Fibroblast of skin of right quadriceps (primary cell): Measurements from ENCODE around the gene RAB3D.
"Not testable (repeated sequence)": the region's sequence is repeated elsewhere in the genome, so short reads cannot be mapped to it uniquely, and the experiment has no call there.

ENCODE experiments used
- DNase-seq: peaks from one replicate; pipeline ENCODE4 v3.0.0-alpha.2; 2013

RAB3D gene

GRCh38 chr19:11339254-11340098 is at the start of gene RAB3D:
TSS of gene RAB3D (minus strand) at chr19:11339657. CDS start at chr19:11337399, 2,258 bp downstream.
- peak; percentile 81 for DNase-seq

DNA sequence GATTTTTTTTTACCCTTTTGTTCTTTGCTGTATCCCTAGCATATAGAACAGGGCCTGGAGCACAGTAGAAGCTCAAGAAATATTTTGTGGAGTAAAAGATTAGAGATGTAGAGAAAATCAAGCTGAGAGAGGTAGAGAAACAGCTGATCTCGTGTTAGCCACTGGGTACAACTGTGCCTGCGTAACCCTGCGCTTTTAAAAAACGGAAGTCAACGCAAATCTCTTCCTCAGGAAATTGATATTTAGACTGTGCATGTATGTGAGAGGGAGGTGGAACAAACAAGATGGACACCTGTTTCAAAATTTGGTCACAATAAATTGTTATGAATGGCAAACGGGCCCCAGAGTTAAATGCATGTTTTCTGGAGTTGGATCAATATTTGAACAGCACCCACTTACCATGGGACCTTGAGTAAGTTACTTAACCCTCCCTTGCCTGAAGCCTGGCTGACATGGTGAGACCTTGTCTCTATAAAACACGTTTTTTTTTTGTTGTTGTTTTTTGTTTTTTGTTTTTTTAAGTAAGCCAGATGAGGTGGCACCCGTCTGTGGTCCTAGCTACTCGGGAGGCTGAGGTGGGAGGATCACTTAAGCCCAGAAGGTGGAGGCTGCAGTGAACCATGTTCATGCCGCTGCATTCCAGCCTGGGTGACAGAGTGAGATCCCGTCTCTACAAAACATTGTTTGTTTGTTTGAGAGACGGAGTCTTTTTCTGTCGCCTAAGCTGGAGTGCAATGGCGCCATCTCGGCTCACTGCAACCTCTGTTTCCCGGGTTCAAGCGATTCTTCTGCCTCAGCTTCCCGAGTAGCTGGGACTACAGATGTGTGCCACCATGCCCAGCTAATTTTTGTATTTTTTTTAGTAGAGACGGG is 47.9 kb upstream of the RAB3D start:
- DNase-seq: no peak

DNA sequence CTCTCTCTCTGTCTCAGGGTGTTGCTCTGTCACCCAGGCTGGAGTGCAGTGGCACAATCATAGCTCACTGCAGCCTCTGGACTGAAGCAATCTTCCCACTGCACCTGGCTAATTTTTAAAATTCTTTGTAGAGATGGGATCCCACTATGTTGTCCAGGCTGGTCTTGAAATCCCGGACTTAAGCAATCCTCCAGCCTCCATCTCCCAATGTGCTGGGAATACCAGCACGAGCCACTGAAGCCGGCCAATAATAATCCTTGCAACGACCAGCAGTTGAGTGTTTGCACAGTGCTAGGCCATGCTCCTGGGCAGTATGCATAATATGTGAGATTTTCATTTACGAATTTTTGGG is 45.3 kb upstream of the RAB3D start:
- no peak for DNase-seq

GRCh38 chr19:11383706-11384048 is 44.2 kb upstream of the RAB3D start:
- no peak for DNase-seq

DNA sequence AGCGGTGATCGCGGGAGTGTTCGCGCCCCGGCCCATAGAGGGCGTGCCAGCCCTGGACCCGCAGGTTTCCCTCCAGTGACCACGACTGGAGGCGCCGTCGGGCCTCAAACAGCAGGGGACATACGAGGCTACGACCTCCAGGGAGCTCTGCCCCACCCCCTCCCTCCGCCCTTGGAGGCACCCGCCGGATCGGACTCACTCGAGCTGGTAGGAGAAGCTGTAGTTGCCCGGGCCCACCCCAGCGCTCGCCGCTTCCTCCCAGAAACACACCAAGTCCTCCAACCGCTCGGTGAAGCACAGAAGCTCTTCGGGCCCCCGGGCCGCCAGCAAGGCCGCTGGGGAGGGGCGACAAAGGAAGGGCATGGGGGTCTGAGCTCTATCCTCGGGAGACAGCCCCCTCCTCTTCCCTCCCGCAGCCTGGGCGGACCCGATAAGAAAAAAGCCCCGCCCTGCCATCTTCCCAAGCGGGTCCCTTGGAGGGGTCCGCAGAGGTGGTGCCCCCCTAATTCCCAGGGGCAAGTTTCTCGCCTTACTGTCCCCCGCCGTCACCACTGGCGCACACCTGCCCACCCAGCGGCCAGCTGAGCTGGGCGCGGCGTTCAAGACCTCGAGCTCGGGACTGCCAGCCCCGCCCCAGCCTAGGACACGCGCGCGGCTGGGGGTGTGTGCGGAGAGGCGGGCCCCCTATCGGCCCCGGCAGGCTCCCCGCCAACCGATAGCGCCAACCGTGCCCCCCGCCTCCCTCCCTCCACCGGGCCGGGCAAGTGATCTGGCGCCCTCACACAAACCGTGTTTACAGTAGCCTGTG is 43.6 kb upstream of the RAB3D start:
- no peak for DNase-seq

GRCh38 chr19:11380653-11381537 is 41.4 kb upstream of the RAB3D start:
- DNase-seq: peak; percentile 97

DNA sequence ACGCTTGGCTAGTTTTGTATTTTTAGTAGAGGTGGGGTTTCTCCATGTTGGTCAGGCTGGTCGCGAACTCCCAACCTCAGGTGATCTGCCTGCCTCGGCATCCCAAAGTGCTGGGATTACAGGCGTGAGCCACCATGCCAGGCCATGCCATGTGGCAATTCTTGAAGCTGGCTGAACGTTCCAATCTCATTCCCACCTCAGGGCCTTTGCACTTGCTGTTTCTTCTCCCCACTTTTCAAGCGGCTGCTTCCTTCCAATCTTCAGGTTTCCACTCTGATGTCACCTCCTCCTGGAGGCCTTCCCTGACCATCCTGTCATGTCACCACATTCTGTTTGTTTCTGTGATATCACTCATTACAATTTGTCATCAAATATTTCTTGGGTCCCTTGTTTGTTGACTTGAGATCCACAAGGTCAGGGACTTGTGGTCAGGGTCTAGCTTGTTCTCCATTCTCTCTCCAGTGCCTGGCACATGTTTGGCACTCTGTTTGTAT is 40.4 kb upstream of the RAB3D start:
- DNase-seq: no peak

- not testable (repeated sequence) for DNase-seq
Measured at GRCh38 chr19:11379269-11379845, 39.9 kb upstream of the RAB3D start.

- peak; percentile 74 for DNase-seq
Measured at GRCh38 chr19:11378319-11379189, 39.1 kb upstream of the RAB3D start.

DNA sequence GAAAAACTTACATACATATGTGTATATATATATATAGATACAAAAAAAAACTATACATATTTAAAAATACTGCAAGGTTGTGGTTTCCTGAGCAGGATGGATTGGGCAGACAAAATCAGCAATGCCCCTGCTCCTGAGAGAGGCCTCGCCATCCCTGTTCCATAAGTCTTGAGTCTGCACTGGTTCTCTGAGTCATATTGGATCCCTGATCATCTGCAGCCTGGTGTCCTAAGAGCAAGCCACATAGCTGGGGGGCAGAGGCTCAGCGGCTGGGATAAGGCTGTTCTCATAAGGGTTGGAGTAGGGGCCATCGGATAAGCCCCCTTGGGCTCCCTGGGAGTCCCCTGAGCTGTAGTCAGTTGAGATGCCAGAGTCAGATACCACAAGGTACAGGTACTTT is 38.3 kb upstream of the RAB3D start:
- DNase-seq: no peak

GRCh38 chr19:11377237-11377636 is 37.8 kb upstream of the RAB3D start:
- peak; percentile 94 for DNase-seq

- DNase-seq: no peak
Measured at GRCh38 chr19:11375143-11375948, 35.9 kb upstream of the RAB3D start.

GRCh38 chr19:11374433-11375142 is 35.1 kb upstream of the RAB3D start, which contains the start of gene SWSAP1:
TSS of gene SWSAP1 (plus strand) at chr19:11374666. CDS start at chr19:11374681, 15 bp downstream.
- DNase-seq: peak; percentile 99

DNA sequence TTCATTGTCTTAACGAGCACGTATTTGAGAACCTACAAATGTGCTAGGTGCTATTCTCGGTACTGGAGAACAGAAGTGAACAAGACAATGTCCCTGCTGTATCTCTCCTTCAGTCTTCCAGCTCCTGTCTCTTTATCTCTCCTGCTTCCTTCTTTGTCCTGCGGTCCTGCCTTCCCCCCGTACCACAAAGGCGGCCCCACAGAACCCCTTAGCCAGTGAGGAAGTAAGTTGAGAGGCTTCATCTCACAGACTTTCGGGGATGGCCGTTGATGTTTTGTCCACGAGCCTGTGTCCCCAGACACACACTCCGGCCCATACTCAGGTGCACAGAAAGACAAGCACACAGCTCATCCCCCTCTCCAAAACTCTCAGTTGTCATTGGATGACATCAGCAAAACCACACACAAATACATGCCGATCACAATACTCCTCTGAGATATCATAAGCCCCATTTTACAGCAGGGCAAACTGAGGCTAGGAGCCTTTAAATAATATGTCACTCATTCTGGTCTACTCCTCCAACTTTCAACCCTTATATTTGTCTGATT is 34.5 kb upstream of the RAB3D start:
- no peak for DNase-seq

DNA sequence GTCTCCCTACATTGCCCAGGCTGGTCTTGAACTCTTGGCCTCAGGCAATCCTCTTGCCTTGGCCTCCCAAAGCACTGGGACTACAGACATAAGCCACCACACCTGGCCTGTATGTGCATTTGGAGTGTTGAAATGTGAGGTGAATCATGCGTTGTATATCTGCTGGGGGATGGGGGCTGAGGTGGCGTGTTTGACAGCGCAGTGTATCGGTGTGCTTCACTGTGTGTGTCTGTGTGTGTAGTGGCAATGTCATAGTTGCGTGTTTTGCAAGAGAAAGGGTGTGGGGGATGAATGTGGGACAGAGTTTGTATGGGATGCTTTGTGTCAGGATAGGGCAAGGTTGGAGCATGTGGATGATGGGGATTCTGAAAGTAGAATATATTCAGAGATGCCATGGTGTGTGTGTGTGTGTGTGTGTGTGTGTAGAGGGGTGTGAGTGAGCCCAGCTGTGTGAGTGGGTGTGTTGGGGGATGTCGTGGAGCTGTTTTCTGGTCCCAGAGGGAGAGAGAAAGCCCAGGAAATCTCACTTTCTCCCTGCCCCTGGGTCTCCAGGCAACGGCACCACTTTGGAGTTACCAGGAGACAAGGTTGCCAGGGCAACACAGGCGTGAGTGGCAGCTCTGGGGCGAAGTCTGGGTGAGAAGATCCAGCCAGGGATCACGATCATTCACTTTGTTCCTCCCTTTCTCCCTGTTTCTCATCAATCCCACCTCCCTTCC is 33.9 kb upstream of the RAB3D start:
- no peak for DNase-seq

GRCh38 chr19:11370744-11371143 is 31.3 kb upstream of the RAB3D start:
- DNase-seq: no peak

- DNase-seq: no peak
Measured at GRCh38 chr19:11367528-11367927, 28.1 kb upstream of the RAB3D start.
